ENCODE measurements around the gene ANKRD50. TPM values are rescaled to one million over a fixed set of nuclear protein-coding genes. Genes with fewer than 3 reads are reported as not detected.

Gene ANKRD50
- total and polyA plus RNA-seq, 2 of the 13 experiments (the other 11 are each of a cell fraction or from before 2014, with no cell fraction given): 2.4 to 4.4 TPM

DNA sequence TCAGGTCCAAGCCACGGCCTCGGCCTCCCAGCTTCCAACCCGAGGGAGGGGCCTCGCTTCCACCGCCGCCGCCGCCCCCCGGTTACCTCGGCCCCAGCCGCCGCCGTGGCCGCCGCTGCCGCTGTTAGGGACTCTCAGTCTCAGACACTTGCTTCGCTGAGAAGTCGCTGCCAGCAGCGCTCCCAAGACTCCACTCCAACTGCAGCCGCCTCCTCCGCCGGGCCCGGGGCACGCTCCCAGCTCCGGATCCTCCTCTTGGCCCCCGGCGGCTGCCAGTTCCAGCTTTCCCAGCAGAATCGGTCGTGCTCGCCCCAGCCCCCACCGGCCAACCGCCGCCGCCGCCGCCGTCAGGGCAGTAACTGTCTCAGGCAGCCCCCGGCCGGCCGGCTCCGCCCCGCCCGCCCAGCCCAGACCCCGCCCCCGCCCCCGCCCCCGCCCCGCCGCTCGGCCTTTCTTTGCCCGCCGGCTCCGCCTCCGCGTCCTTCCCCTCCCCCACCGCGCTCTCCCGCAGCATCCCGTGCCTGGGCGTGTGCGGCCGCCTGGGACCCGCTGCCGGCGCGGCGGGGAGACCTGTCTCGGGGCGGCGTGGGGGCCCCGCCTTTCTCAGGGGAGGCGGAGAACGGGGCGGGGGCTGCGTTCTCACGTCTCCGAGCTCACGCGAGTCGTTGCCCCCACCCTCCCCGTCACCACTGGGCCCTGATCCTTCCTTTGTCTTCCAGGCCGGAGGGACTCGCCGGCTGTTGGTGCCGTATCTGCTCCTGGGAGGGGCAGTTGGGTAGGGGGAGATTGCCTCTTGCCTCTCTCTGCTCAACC, at the start of gene ANKRD50 (continued):
- TF ChIP-seq EP300 (IDR thresholded peaks at IDR 0.05; ENCODE audit: low read depth in 2 of 2, low read length in 2 of 2): peak in 1 of 2 experiments; percentile 22; a peak in 1 of 4 replicates
- TF ChIP-seq EP300 (CRISPR knock-in tag; IDR thresholded peaks at IDR 0.05; ENCODE audit: borderline replicate concordance): no peak
- 0 out of 2 replicates have a peak, but pooled peaks have one; percentile 39 for TF ChIP-seq NAIF1 (CRISPR knock-in tag; IDR thresholded peaks at IDR 0.05; ENCODE audit: borderline replicate concordance)
- no peak for TF ChIP-seq ZNF407 (CRISPR knock-in tag; IDR thresholded peaks at IDR 0.05; ENCODE audit: not compliant biosample characterization)
- TF ChIP-seq CC2D1A (CRISPR knock-in tag; IDR thresholded peaks at IDR 0.05): no peak
- no peak; the same call in 1 of the 2 replicates for TF ChIP-seq MXD1 (CRISPR knock-in tag; IDR thresholded peaks at IDR 0.05)
- TF ChIP-seq, protein P1, sequence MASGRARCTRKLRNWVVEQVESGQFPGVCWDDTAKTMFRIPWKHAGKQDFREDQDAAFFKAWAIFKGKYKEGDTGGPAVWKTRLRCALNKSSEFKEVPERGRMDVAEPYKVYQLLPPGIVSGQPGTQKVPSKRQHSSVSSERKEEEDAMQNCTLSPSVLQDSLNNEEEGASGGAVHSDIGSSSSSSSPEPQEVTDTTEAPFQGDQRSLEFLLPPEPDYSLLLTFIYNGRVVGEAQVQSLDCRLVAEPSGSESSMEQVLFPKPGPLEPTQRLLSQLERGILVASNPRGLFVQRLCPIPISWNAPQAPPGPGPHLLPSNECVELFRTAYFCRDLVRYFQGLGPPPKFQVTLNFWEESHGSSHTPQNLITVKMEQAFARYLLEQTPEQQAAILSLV (CRISPR knock-in tag; IDR thresholded peaks at IDR 0.05; ENCODE audit: borderline replicate concordance): no peak
- no peak; the same call in 1 of the 2 replicates for TF ChIP-seq ZNF580 (CRISPR knock-in tag; IDR thresholded peaks at IDR 0.05; ENCODE audit: borderline replicate concordance, low read depth)
- no peak for TF ChIP-seq MZF1 (CRISPR knock-in tag; IDR thresholded peaks at IDR 0.05; ENCODE audit: borderline replicate concordance)
- TF ChIP-seq SAFB2 (CRISPR knock-in tag; IDR thresholded peaks at IDR 0.05; ENCODE audit: borderline replicate concordance, low read depth): no peak
- no peak for TF ChIP-seq SKI (IDR thresholded peaks at IDR 0.05; ENCODE audit: partially characterized antibody)
- TF ChIP-seq TMF1 (CRISPR knock-in tag; IDR thresholded peaks at IDR 0.05; ENCODE audit: low read depth): no peak
- TF ChIP-seq ERF (CRISPR knock-in tag; IDR thresholded peaks at IDR 0.05): peak; percentile 9; the same call in 1 of the 2 replicates
- TF ChIP-seq ZNF275 (CRISPR knock-in tag; IDR thresholded peaks at IDR 0.05; ENCODE audit: borderline replicate concordance): 0 out of 2 replicates have a peak, but pooled peaks have one; percentile 26
- 0 out of 2 replicates have a peak, but pooled peaks have one; percentile 45 for TF ChIP-seq ZC3H13 (CRISPR knock-in tag; IDR thresholded peaks at IDR 0.05)
- no peak for TF ChIP-seq CEBPB (IDR thresholded peaks at IDR 0.05; ENCODE audit: borderline replicate concordance, low read depth, low read length)
